GM19397 (cell line): ENCODE measurements around the gene CEACAM5.
"Not testable (repeated sequence)": the region's sequence is repeated elsewhere in the genome, so short reads cannot be mapped to it uniquely, and the experiment has no call there.

Source experiments
- ATAC-seq: cut with Tn5 transposase; IDR thresholded peaks from one replicate; pipeline ENCODE4 v1.9.1; 2021; ENCODE audit warnings: mild to moderate bottlenecking, moderate library complexity; ENCODE audit not compliant: unreplicated experiment

The CEACAM5 gene

GRCh38 chr19:41700381-41701195, 7.8 kb upstream of the CEACAM5 start:
- ATAC-seq: no peak

GRCh38 chr19:41701401-41702075, 6.9 kb upstream of the CEACAM5 start:
- ATAC-seq: no peak

GRCh38 chr19:41702171-41702651, 6.2 kb upstream of the CEACAM5 start:
- no peak for ATAC-seq

- no peak for ATAC-seq
Measured at GRCh38 chr19:41703602-41704293, 4.7 kb upstream of the CEACAM5 start.

- ATAC-seq: no peak
Measured at GRCh38 chr19:41705393-41706174, 2.8 kb upstream of the CEACAM5 start.

- ATAC-seq: no peak
Measured at GRCh38 chr19:41706741-41707501, 1.5 kb upstream of the CEACAM5 start.

- ATAC-seq: no peak
Measured at GRCh38 chr19:41707502-41707812, 969 bp upstream of the CEACAM5 start.

GRCh38 chr19:41707871-41708371, 505 bp upstream of the CEACAM5 start:
- ATAC-seq: no peak

- not testable (repeated sequence) for ATAC-seq
Measured at GRCh38 chr19:41709516-41709915, 1.1 kb downstream of the CEACAM5 start.

GRCh38 chr19:41709951-41710645, 1.7 kb downstream of the CEACAM5 start:
- no peak for ATAC-seq

GRCh38 chr19:41711376-41712261, 3.2 kb downstream of the CEACAM5 start:
- no peak for ATAC-seq

- ATAC-seq: no peak
Measured at GRCh38 chr19:41714598-41714997, 6.2 kb downstream of the CEACAM5 start.

- no peak for ATAC-seq
Measured at GRCh38 chr19:41718761-41719160, 10.3 kb downstream of the CEACAM5 start.

- ATAC-seq: no peak
Measured at GRCh38 chr19:41720103-41720502, 11.7 kb downstream of the CEACAM5 start.

GRCh38 chr19:41726493-41726892, 18.1 kb downstream of the CEACAM5 start:
- no peak for ATAC-seq

GRCh38 chr19:41734156-41734555, 25.7 kb downstream of the CEACAM5 start:
- no peak for ATAC-seq

- no peak for ATAC-seq
Measured at GRCh38 chr19:41734585-41734984, 26.2 kb downstream of the CEACAM5 start.

GRCh38 chr19:41735071-41735600, 26.7 kb downstream of the CEACAM5 start:
- ATAC-seq: no peak
